ENCODE data around the gene DPP4. TPM values are rescaled to one million over a fixed set of nuclear protein-coding genes. Genes with fewer than 3 reads are reported as not detected.
A peak's percentile ranks its signal among the peaks of the same experiment; 100 is the strongest.

The DPP4 gene
- total and polyA plus RNA-seq, 2 of the 4 experiments (the other 2 are of a cell fraction) = 13.2 to 19.0 TPM

GRCh38 chr2:161992531-161992930, 81.5 kb downstream of the DPP4 start (continued):
- TF ChIP-seq RFX5 (IDR thresholded peaks at IDR 0.05; ENCODE audit: low read depth, low read length) (no peak), RCOR1 (IDR thresholded peaks at IDR 0.05; ENCODE audit: insufficient replicate concordance, low read length) (no peak), BHLHE40 (IDR thresholded peaks at IDR 0.05; ENCODE audit: low read depth, low read length) (no peak), MAFK (IDR thresholded peaks at IDR 0.05; ENCODE audit: low read depth, low read length) (no peak)

GRCh38 chr2:161991991-161992390, 82.0 kb downstream of the DPP4 start:
- Histone ChIP-seq H2AFZ (replicated peaks; ENCODE audit: low read length, poor library complexity) (no peak overlapping the region), H3K4ac (ENCODE audit: low read depth, low read length) (no peak overlapping the region), H3K27me3 (ENCODE audit: control insufficient read depth, insufficient read depth, low read length) (no peaks in the 10 kb centered on the region), H3K4me2 (ENCODE audit: low read depth, low read length) (no peak overlapping the region), H3K79me1 (ENCODE audit: low read depth in 1 of 2, low read length in 2 of 2) (no peaks in the 10 kb centered on the region), H3K9ac (ENCODE audit: low read depth, low read length) (no peak overlapping the region), H3K56ac (ENCODE audit: extremely low read depth, insufficient read depth, low read length) (no peak overlapping the region), H4K5ac (ENCODE audit: low read depth, low read length) (no peak overlapping the region), H4K8ac (ENCODE audit: low read depth in 2 of 2, low read length in 2 of 2) (no peak overlapping the region), H3K9me1 (ENCODE audit: insufficient read depth, low read length) (no peaks in the 10 kb centered on the region), H2BK120ac (ENCODE audit: low read depth, low read length) (no peak overlapping the region), H2BK15ac (ENCODE audit: low read depth, low read length) (no peak overlapping the region), H3K36me3 (ENCODE audit: control insufficient read depth, insufficient read depth, low read length) (peaks cover 8% of the 10 kb centered on the region), H4K20me1 (ENCODE audit: insufficient read depth, low read length) (no peaks in the 10 kb centered on the region), H2BK20ac (ENCODE audit: low read depth, low read length) (no peak overlapping the region), H3K4me3 (ENCODE audit: insufficient read depth, low read depth, low read length) (no peak overlapping the region), H3K4me1 (ENCODE audit: control insufficient read depth, insufficient read depth, low read length) (peaks cover 6% of the 10 kb centered on the region), H4K91ac (ENCODE audit: insufficient read depth, low read depth, low read length) (no peak overlapping the region), H2AK9ac (replicated peaks; ENCODE audit: low read depth, low read length, poor library complexity) (no peak overlapping the region), H3K9me3 (ENCODE audit: control insufficient read depth, insufficient read depth, low read length) (no peaks in the 10 kb centered on the region), H3K14ac (replicated peaks; ENCODE audit: low read depth, low read length) (no peak overlapping the region), H3K18ac (ENCODE audit: low read depth, low read length) (no peak overlapping the region), H3K27ac (ENCODE audit: insufficient read depth, low read length) (no peak overlapping the region), H3K23ac (ENCODE audit: low read depth, low read length) (no peak overlapping the region), H2AK5ac (ENCODE audit: low read depth, low read length) (no peak overlapping the region), H2BK5ac (ENCODE audit: low read depth, low read length, poor library complexity, severe bottlenecking) (no peak overlapping the region)
- intact Hi-C loops (cut with micrococcal nuclease) (no loop called here), dilution Hi-C loops (cut with HindIII; ENCODE audit: low sequenced_read_pairs, unreplicated experiment) (no loop called here), in situ Hi-C loops (cut with MboI; ENCODE audit: low sequenced_read_pairs) (loop anchor here (25.0 kb wide), 1 partner anchor 320 kb away; the partner anchor contains the start of gene IFIH1)
- TF ChIP-seq NFE2L2 (IDR thresholded peaks at IDR 0.05; ENCODE audit: low read depth, low read length) = no peak
- no peak for TF ChIP-seq MAFK (IDR thresholded peaks at IDR 0.05; ENCODE audit: low read depth, low read length)
- CTCF ChIA-PET = no interaction called here
- no peak for ATAC-seq (ENCODE audit: low read depth)
- DNase-seq = peak; percentile 37
- no TSS peak for BruUV-seq (replicated peaks)
- no CpG with 5 or more reads among the region's 1 CpG for WGBS, 2 experiments (ENCODE audit: extremely low coverage in 2 of 2, insufficient read length in 1 of 2)
- POLR2A ChIA-PET (ENCODE audit: unreplicated experiment) = no interaction called here
